HEK293 (cell line): ENCODE measurements around the gene LGALS4.

Experiments
- IKZF3 ChIP-seq: fragments of 450-650 bp; IDR thresholded peaks from 2 replicates; pipeline ENCODE4 v1.5.0; 2018; ENCODE audit warnings: missing biosample characterization, mild to moderate bottlenecking, missing genetic modification characterization, moderate library complexity
- KLF10 ChIP-seq: fragments of 450-650 bp; IDR thresholded peaks from 2 replicates; pipeline ENCODE4 v1.5.1; 2018; ENCODE audit warnings: missing biosample characterization, mild to moderate bottlenecking, missing genetic modification characterization
- KLF8 ChIP-seq: fragments of 450-650 bp; formaldehyde crosslinking; IDR thresholded peaks from 2 replicates; pipeline ENCODE4 v1.5.1; 2016; ENCODE audit warnings: missing biosample characterization, missing genetic modification characterization
- SETDB1 ChIP-seq: IDR thresholded peaks from one replicate; pipeline ENCODE4 v1.6.1; 2017; ENCODE audit warnings: mild to moderate bottlenecking, low read length, moderate library complexity, mixed read lengths; ENCODE audit not compliant: insufficient read length
- TSHZ1 ChIP-seq: fragments of 450-650 bp; formaldehyde crosslinking; IDR thresholded peaks from 2 replicates; pipeline ENCODE4 v1.5.1; 2016; ENCODE audit warnings: missing biosample characterization, missing genetic modification characterization, borderline replicate concordance
- ZBTB1 ChIP-seq: fragments of 450-650 bp; formaldehyde crosslinking; IDR thresholded peaks from 2 replicates; pipeline ENCODE4 v1.5.1; 2016; ENCODE audit warnings: missing biosample characterization, missing genetic modification characterization
- ZBTB21 ChIP-seq: fragments of 450-650 bp; formaldehyde crosslinking; IDR thresholded peaks from 2 replicates; pipeline ENCODE4 v1.5.1; 2017; ENCODE audit warnings: missing biosample characterization, missing genetic modification characterization
- ZBTB7A ChIP-seq: fragments of 450-650 bp; formaldehyde crosslinking; IDR thresholded peaks from 2 replicates; pipeline ENCODE4 v1.5.1; 2016; ENCODE audit warnings: low read depth, missing biosample characterization, missing genetic modification characterization
- ZNF10 ChIP-seq: fragments of 450-650 bp; formaldehyde crosslinking; IDR thresholded peaks from 2 replicates; pipeline ENCODE4 v1.5.1; 2017; ENCODE audit warnings: missing biosample characterization, missing genetic modification characterization
- ZNF157 ChIP-seq: fragments of 450-650 bp; formaldehyde crosslinking; IDR thresholded peaks from 2 replicates; pipeline ENCODE4 v1.5.1; 2016; ENCODE audit warnings: missing biosample characterization, missing genetic modification characterization
- ZNF16 ChIP-seq: fragments of 450-650 bp; formaldehyde crosslinking; IDR thresholded peaks from 2 replicates; pipeline ENCODE4 v1.5.1; 2016; ENCODE audit warnings: low read depth, missing biosample characterization, missing genetic modification characterization
- ZNF184 ChIP-seq: fragments of 450-650 bp; IDR thresholded peaks from 2 replicates; pipeline ENCODE4 v1.5.1; 2018; ENCODE audit warnings: missing biosample characterization, mild to moderate bottlenecking, missing genetic modification characterization
- ZNF24 ChIP-seq: fragments of 450-650 bp; formaldehyde crosslinking; IDR thresholded peaks from 2 replicates; pipeline ENCODE4 v1.5.1; 2016; ENCODE audit warnings: missing biosample characterization, missing genetic modification characterization
- ZNF266 ChIP-seq: fragments of 450-650 bp; formaldehyde crosslinking; IDR thresholded peaks from 2 replicates; pipeline ENCODE4 v1.5.1; 2016; ENCODE audit warnings: missing biosample characterization, missing genetic modification characterization, low read depth
- ZNF350 ChIP-seq: fragments of 450-650 bp; formaldehyde crosslinking; IDR thresholded peaks from 2 replicates; pipeline ENCODE4 v1.5.0; 2017; ENCODE audit warnings: missing biosample characterization, mild to moderate bottlenecking, missing genetic modification characterization
- ZNF354C ChIP-seq: fragments of 450-650 bp; formaldehyde crosslinking; IDR thresholded peaks from 2 replicates; pipeline ENCODE4 v1.5.1; 2016; ENCODE audit warnings: missing biosample characterization, missing genetic modification characterization, low read depth, borderline replicate concordance
- ZNF391 ChIP-seq: fragments of 450-650 bp; formaldehyde crosslinking; IDR thresholded peaks from 2 replicates; pipeline ENCODE4 v1.5.1; 2016; ENCODE audit warnings: low read depth, missing biosample characterization, missing genetic modification characterization, borderline replicate concordance
- ZNF449 ChIP-seq: fragments of 450-650 bp; formaldehyde crosslinking; IDR thresholded peaks from 2 replicates; pipeline ENCODE4 v1.5.1; 2017; ENCODE audit warnings: missing biosample characterization, mild to moderate bottlenecking, missing genetic modification characterization, moderate library complexity
- ZNF501 ChIP-seq: fragments of 450-650 bp; formaldehyde crosslinking; IDR thresholded peaks from 2 replicates; pipeline ENCODE4 v1.5.1; 2016; ENCODE audit warnings: missing biosample characterization, missing genetic modification characterization
- ZNF514 ChIP-seq: fragments of 450-650 bp; formaldehyde crosslinking; IDR thresholded peaks from 2 replicates; pipeline ENCODE4 v1.5.1; 2016; ENCODE audit warnings: missing biosample characterization, missing genetic modification characterization
- ZNF521 ChIP-seq: fragments of 450-650 bp; formaldehyde crosslinking; IDR thresholded peaks from 2 replicates; pipeline ENCODE4 v1.5.1; 2017; ENCODE audit warnings: missing biosample characterization, mild to moderate bottlenecking, missing genetic modification characterization
- ZNF548 ChIP-seq: fragments of 450-650 bp; formaldehyde crosslinking; IDR thresholded peaks from 2 replicates; pipeline ENCODE4 v1.5.1; 2016; ENCODE audit warnings: missing biosample characterization, missing genetic modification characterization
- ZNF560 ChIP-seq: fragments of 450-650 bp; formaldehyde crosslinking; IDR thresholded peaks from 2 replicates; pipeline ENCODE4 v1.5.1; 2017; ENCODE audit warnings: missing biosample characterization, missing genetic modification characterization, borderline replicate concordance
- ZNF580 ChIP-seq: fragments of 450-650 bp; formaldehyde crosslinking; IDR thresholded peaks from 2 replicates; pipeline ENCODE4 v1.5.1; 2016; ENCODE audit warnings: missing biosample characterization, missing genetic modification characterization
- ZNF585B ChIP-seq: fragments of 450-650 bp; formaldehyde crosslinking; IDR thresholded peaks from 2 replicates; pipeline ENCODE4 v1.5.1; 2016; ENCODE audit warnings: missing biosample characterization, missing genetic modification characterization
- ZNF596 ChIP-seq: fragments of 450-650 bp; IDR thresholded peaks from 2 replicates; pipeline ENCODE4 v1.5.0; 2018; ENCODE audit warnings: missing biosample characterization, mild to moderate bottlenecking, missing genetic modification characterization, moderate library complexity
- ZNF610 ChIP-seq: fragments of 450-650 bp; formaldehyde crosslinking; IDR thresholded peaks from 2 replicates; pipeline ENCODE4 v1.5.1; 2016; ENCODE audit warnings: missing biosample characterization, missing genetic modification characterization, borderline replicate concordance
- ZNF623 ChIP-seq: fragments of 450-650 bp; formaldehyde crosslinking; IDR thresholded peaks from 2 replicates; pipeline ENCODE4 v1.5.1; 2016; ENCODE audit warnings: missing biosample characterization, missing genetic modification characterization
- ZNF645 ChIP-seq: fragments of 450-650 bp; formaldehyde crosslinking; IDR thresholded peaks from 2 replicates; pipeline ENCODE4; 2016; ENCODE audit warnings: missing biosample characterization, missing genetic modification characterization
- ZNF654 ChIP-seq: fragments of 450-650 bp; formaldehyde crosslinking; IDR thresholded peaks from 2 replicates; pipeline ENCODE4 v1.5.1; 2016; ENCODE audit warnings: low read depth, missing biosample characterization, missing genetic modification characterization
- ZNF664 ChIP-seq: fragments of 450-650 bp; formaldehyde crosslinking; IDR thresholded peaks from 2 replicates; pipeline ENCODE4 v1.5.1; 2016; ENCODE audit warnings: missing biosample characterization, missing genetic modification characterization
- ZNF843 ChIP-seq: fragments of 450-650 bp; formaldehyde crosslinking; IDR thresholded peaks from 2 replicates; pipeline ENCODE4 v1.5.1; 2016; ENCODE audit warnings: missing biosample characterization, missing genetic modification characterization
- ZSCAN16 ChIP-seq: fragments of 450-650 bp; formaldehyde crosslinking; IDR thresholded peaks from 2 replicates; pipeline ENCODE4 v1.5.1; 2016; ENCODE audit warnings: missing biosample characterization, missing genetic modification characterization

The LGALS4 gene

GRCh38 chr19:38841180-38841766, 28.5 kb upstream of the LGALS4 start (continued):
- TF ChIP-seq TSHZ1 (no peak), ZNF623 (tag by site-specific recombination) (no peak), ZNF24 (peak; percentile 49; the same call in 1 of the 2 replicates), ZNF548 (no peak), ZNF645 (tag by site-specific recombination) (no peak), ZNF184 (tag by site-specific recombination) (no peak), ZNF501 (no peak), ZNF157 (tag by site-specific recombination) (no peak), ZNF266 (no peak), ZNF521 (tag by site-specific recombination) (no peak), KLF10 (tag by site-specific recombination) (0 out of 2 replicates have a peak, but pooled peaks have one; percentile 19), ZNF585B (tag by site-specific recombination) (no peak), ZNF350 (tag by site-specific recombination) (no peak), ZNF391 (tag by site-specific recombination) (no peak), ZNF10 (tag by site-specific recombination) (no peak), ZNF654 (no peak), ZNF843 (tag by site-specific recombination) (no peak), ZNF449 (tag by site-specific recombination) (0 out of 2 replicates have a peak, but pooled peaks have one; percentile 30), ZNF610 (no peak), ZNF560 (tag by site-specific recombination) (no peak), IKZF3 (tag by site-specific recombination) (no peak), ZNF580 (tag by site-specific recombination) (0 out of 2 replicates have a peak, but pooled peaks have one; percentile 42), ZBTB21 (0 out of 2 replicates have a peak, but pooled peaks have one; percentile 4), ZSCAN16 (tag by site-specific recombination) (no peak), ZNF664 (tag by site-specific recombination) (peak; percentile 99), ZNF514 (tag by site-specific recombination) (no peak), SETDB1 (no peak), ZBTB7A (tag by site-specific recombination) (no peak), KLF8 (tag by site-specific recombination) (0 out of 2 replicates have a peak, but pooled peaks have one; percentile 25), ZNF16 (tag by site-specific recombination) (no peak), ZBTB1 (tag by site-specific recombination) (no peak), ZNF596 (tag by site-specific recombination) (no peak), ZNF354C (tag by site-specific recombination) (no peak)
